Renal pelvis (tissue), 12 donors: ENCODE results near the gene ZRANB3. TPM values are rescaled to one million over a fixed set of nuclear protein-coding genes. Genes with fewer than 3 reads are reported as not detected.
"Not testable (repeated sequence)": the region's sequence is repeated elsewhere in the genome, so short reads cannot be mapped to it uniquely, and the experiment has no call there.

Source experiments
- DNase-seq: peaks from one replicate; pipeline ENCODE4 v3.0.0-alpha.2; 2013
- long read RNA-seq, 16 experiments: transcript quantifications; one replicate each; lab custom pipeline, GENCODE V29; 2026
- polyA plus RNA-seq, 3 donors: library from polyadenylated mRNA; unstranded; fragments of 120-200 nt; gene quantifications; one replicate each; pipeline ENCODE4 v1.2.1, GENCODE V29; 2013; ENCODE audit not compliant: insufficient read length in 3 of 3

ZRANB3 gene
- 10 to 100 TPM in 2 of 3 donors, 1 to 10 TPM in 1; 8.4 to 11.1 (median 10.9) TPM for polyA plus RNA-seq
- long read RNA-seq, donor 1, result 0 reads
- long read RNA-seq, donor 2, full-length matches to known transcripts, result 1 of 1 reads
- long read RNA-seq, donor 2, partial matches to known transcripts, result 0 of 1 reads
- long read RNA-seq, donor 2, other reads (novel, unspliced or antisense), result 0 of 1 reads
- long read RNA-seq, donor 3, result 0 reads
- long read RNA-seq, donor 4, result 0 reads
- long read RNA-seq, donor 5, result 0 reads
- long read RNA-seq, donor 6, partial matches to known transcripts, result 33 of 33 reads
- long read RNA-seq, donor 6, other reads (novel, unspliced or antisense), result 0 of 33 reads
- long read RNA-seq, donor 7, result 0 reads
- long read RNA-seq, donor 8, result 0 reads
- long read RNA-seq, donor 9, result 0 reads
- long read RNA-seq, donor 10, result 0 reads
- long read RNA-seq, donor 11, result 0 reads
- long read RNA-seq, donor 12, result 0 reads
- long read RNA-seq, donor 13, result 0 reads
- long read RNA-seq, donor 14, result 0 reads
- long read RNA-seq, donor 15, partial matches to known transcripts, result 35 of 53 reads
- long read RNA-seq, donor 15, other reads (novel, unspliced or antisense), result 18 of 53 reads
- long read RNA-seq, donor 16, partial matches to known transcripts, result 22 of 22 reads
- long read RNA-seq, donor 16, other reads (novel, unspliced or antisense), result 0 of 22 reads

GRCh38 chr2:135530313-135531230 lies at the start of gene ZRANB3:
Gene ZRANB3 (minus strand): TSS chr2:135531218.
- peak; percentile 98 for DNase-seq

GRCh38 chr2:135573620-135574019 lies 42.6 kb upstream of the ZRANB3 start:
- no peak for DNase-seq

GRCh38 chr2:135570884-135571283 lies 39.9 kb upstream of the ZRANB3 start:
- DNase-seq, result no peak

- no peak for DNase-seq
Measured at GRCh38 chr2:135563793-135564192, 32.8 kb upstream of the ZRANB3 start.

GRCh38 chr2:135561925-135562324 lies 30.9 kb upstream of the ZRANB3 start:
- DNase-seq, result no peak

- no peak for DNase-seq
Measured at GRCh38 chr2:135557530-135557929, 26.5 kb upstream of the ZRANB3 start.

- DNase-seq, result no peak
Measured at GRCh38 chr2:135555311-135555710, 24.3 kb upstream of the ZRANB3 start.

- DNase-seq, result no peak
Measured at GRCh38 chr2:135552887-135553286, 21.9 kb upstream of the ZRANB3 start.

- DNase-seq, result no peak
Measured at GRCh38 chr2:135551356-135551755, 20.3 kb upstream of the ZRANB3 start.

- no peak for DNase-seq
Measured at GRCh38 chr2:135547311-135547710, 16.3 kb upstream of the ZRANB3 start.

- no peak for DNase-seq
Measured at GRCh38 chr2:135546436-135546835, 15.4 kb upstream of the ZRANB3 start.

GRCh38 chr2:135533545-135533944 lies 2.5 kb upstream of the ZRANB3 start:
- DNase-seq, result not testable (repeated sequence)

- no peak for DNase-seq
Measured at GRCh38 chr2:135532581-135532980, 1.6 kb upstream of the ZRANB3 start.

GRCh38 chr2:135531231-135532197 lies 496 bp upstream of the ZRANB3 start, which contains the start of gene R3HDM1:
Gene R3HDM1 (plus strand): TSS chr2:135531484. CDS start chr2:135604846, 73,362 bp downstream.
- peak; percentile 100 for DNase-seq

- no peak for DNase-seq
Measured at GRCh38 chr2:135528006-135528405, 3.0 kb downstream of the ZRANB3 start.

- DNase-seq, result no peak
Measured at GRCh38 chr2:135525786-135526185, 5.2 kb downstream of the ZRANB3 start.

- DNase-seq, result no peak
Measured at GRCh38 chr2:135512099-135512498, 18.9 kb downstream of the ZRANB3 start.

- DNase-seq, result no peak
Measured at GRCh38 chr2:135510577-135510976, 20.4 kb downstream of the ZRANB3 start.

- no peak for DNase-seq
Measured at GRCh38 chr2:135504811-135505210, 26.2 kb downstream of the ZRANB3 start.

- DNase-seq, result not testable (repeated sequence)
Measured at GRCh38 chr2:135498588-135498987, 32.4 kb downstream of the ZRANB3 start.

- no peak for DNase-seq
Measured at GRCh38 chr2:135494917-135495316, 36.1 kb downstream of the ZRANB3 start.
